MG63 (cell line): ENCODE results near the gene SCGB1D1. TPM values are rescaled to one million over a fixed set of nuclear protein-coding genes. Genes with fewer than 3 reads are reported as not detected.
"Not testable (repeated sequence)": the region's sequence is repeated elsewhere in the genome, so short reads cannot be mapped to it uniquely, and the experiment has no call there.

Experiments used
- DNase-seq: peaks from one replicate; pipeline ENCODE4 v3.0.0-alpha.2; 2020
- H3K27me3 ChIP-seq: fragments of 250-450 bp; sonication (Bioruptor Pico); 2 replicates; pipeline ENCODE4 v1.5.1; 2020; ENCODE audit warnings: mild to moderate bottlenecking, moderate library complexity
- H3K36me3 ChIP-seq: fragments of 250-450 bp; sonication (Bioruptor Pico); 2 replicates; pipeline ENCODE4 v1.5.1; 2020; ENCODE audit warnings: mild to moderate bottlenecking, moderate library complexity
- H3K4me3 ChIP-seq: fragments of 250-450 bp; sonication (Bioruptor Pico); 2 replicates; pipeline ENCODE4 v1.5.1; 2020; ENCODE audit warnings: mild to moderate bottlenecking, moderate library complexity
- H3K9me3 ChIP-seq: fragments of 250-450 bp; sonication (Bioruptor Pico); 2 replicates; pipeline ENCODE4 v1.5.1; 2020; ENCODE audit warnings: mild to moderate bottlenecking, moderate library complexity
- total RNA-seq: library from RNA; depleted of rRNA; stranded (reverse); fragments of >200 nt; shearing (Covaris generic); gene quantifications from 2 replicates; pipeline ENCODE4 v1.2.3, GENCODE V29; 2014; ENCODE audit warnings: low replicate concordance

The SCGB1D1 gene
- total RNA-seq, 1 experiment from 2014 or later = not detected

DNA sequence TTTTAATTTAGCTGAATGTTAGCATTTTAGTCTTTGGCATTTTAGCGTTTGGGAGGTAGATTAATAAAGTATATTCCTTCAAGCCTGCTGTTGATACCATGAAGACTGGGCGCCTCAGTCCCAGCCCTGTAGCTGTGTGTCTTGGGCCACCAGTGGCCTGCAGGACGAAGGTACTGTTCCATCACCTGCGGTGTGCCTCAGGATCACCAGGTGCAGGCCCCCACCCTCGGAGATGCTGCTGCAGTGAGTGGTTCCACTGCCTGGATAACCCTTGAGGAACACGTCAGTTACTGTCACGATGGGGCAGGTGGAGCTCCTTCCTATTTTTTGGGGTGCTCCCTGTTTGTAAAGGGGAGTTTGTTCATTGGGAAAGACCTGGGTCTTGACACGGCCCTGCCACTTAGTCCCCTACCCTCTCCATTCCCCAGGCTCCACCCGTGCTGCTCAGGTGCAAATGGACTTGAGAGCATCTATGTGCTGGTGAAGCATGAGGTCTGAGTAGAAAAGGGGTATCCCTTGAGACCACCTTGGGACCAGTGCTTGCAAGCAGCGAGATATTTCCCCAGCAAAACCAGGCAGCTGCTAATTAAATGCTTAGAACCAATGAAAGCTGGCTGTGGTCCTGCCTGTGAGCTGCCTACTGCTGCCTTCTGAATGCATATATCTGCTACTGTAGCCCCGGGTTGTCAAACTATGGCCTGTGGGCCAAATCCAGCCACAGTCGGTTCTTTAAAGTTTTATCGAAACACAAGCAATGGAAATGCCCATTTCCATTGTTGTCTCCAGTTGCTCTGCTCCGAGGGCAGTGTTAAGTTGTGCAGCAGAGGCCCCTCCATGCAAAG, 37.5 kb upstream of the SCGB1D1 start:
- no peak for DNase-seq
- Histone ChIP-seq H3K4me3 (no peak overlapping the region), H3K36me3 (peaks cover 35% of the 10 kb centered on the region), H3K9me3 (no peaks in the 10 kb centered on the region), H3K27me3 (no peaks in the 10 kb centered on the region)

- no peak for DNase-seq
- Histone ChIP-seq H3K4me3 (no peak overlapping the region), H3K9me3 (no peaks in the 10 kb centered on the region), H3K27me3 (no peaks in the 10 kb centered on the region), H3K36me3 (peaks cover 32% of the 10 kb centered on the region)
Measured at GRCh38 chr11:62153087-62153395, 37.0 kb upstream of the SCGB1D1 start.

DNA sequence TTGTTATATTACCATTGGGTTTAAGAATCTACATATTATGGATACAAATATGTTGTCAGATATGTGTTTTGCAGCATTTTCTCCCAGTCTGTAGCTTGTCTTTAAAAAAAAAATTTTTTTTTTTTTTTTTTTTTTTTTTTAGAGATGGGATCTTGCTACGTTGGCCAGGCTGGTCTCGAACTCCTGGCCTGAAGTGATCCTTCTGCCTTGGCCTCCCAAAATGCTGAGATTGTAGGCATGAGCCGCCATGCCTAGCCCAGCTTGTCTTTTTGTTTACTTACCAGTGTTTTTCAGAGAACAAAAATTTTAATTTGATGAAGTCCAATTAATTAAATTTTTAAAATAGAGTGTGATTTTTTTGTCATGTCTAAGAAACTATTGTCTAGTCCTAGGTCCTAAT, 36.4 kb upstream of the SCGB1D1 start:
- Histone ChIP-seq H3K4me3 (no peak overlapping the region), H3K9me3 (no peaks in the 10 kb centered on the region), H3K36me3 (peaks cover 30% of the 10 kb centered on the region)

GRCh38 chr11:62157603-62158002, 32.4 kb upstream of the SCGB1D1 start:
- no peaks in the 10 kb centered on the region for H3K9me3 ChIP-seq
- H3K27me3 ChIP-seq = peaks cover 5% of the 10 kb centered on the region; the same call in 1 of the 2 replicates
- peaks cover 7% of the 10 kb centered on the region for H3K36me3 ChIP-seq
- H3K4me3 ChIP-seq = no peak overlapping the region
- no peak for DNase-seq

More for the DNA sequence above, 36.4 kb upstream of the SCGB1D1 start:
- DNase-seq = no peak
- no peaks in the 10 kb centered on the region for H3K27me3 ChIP-seq

DNA sequence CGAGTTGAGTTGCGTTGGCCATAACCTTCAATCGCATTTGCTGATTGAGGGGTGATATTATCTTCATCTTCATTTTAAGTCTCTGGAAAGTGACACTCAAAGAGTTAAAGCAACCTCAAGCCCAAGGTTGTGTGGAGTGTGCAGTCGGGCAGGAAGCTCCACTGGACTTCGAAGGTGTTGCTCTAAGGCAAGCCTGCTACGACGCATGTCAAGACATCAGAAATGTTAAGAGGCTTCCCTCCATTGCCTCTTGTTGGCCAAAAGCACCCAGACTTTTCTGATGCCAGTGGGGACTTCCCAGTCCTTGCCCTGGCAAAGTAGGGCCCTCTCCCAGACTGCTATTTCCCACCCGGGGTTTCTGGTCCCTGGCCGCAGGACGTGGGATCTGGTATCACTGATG, 23.6 kb upstream of the SCGB1D1 start:
- Histone ChIP-seq H3K4me3 (no peak overlapping the region), H3K27me3 (peaks cover 4% of the 10 kb centered on the region; the same call in 1 of the 2 replicates), H3K36me3 (no peaks in the 10 kb centered on the region), H3K9me3 (no peaks in the 10 kb centered on the region)
- no peak for DNase-seq

DNA sequence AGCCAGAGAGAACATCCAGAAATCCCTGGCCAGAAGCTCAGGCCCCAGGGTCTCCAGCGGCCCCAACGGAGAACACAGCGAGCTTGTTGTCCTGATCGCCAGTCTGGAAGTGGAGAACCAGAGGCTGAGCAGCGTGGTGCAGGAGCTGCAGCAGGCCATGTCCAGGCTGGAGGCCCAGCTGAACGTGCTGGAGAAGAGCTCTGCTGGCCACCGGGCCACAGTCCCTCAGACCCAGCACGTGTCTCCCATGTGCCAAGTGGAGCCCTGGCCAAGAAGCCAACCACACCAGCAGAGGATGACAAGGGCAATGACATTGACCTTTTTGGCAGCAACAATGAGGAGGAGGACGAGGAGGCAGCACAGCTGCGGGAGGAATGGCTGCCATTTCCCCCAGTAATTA, 20.6 kb upstream of the SCGB1D1 start:
- DNase-seq = no peak
- H3K4me3 ChIP-seq = no peak overlapping the region
- no peaks in the 10 kb centered on the region for H3K9me3 ChIP-seq
- no peaks in the 10 kb centered on the region for H3K36me3 ChIP-seq
- H3K27me3 ChIP-seq = peaks cover 25% of the 10 kb centered on the region

DNA sequence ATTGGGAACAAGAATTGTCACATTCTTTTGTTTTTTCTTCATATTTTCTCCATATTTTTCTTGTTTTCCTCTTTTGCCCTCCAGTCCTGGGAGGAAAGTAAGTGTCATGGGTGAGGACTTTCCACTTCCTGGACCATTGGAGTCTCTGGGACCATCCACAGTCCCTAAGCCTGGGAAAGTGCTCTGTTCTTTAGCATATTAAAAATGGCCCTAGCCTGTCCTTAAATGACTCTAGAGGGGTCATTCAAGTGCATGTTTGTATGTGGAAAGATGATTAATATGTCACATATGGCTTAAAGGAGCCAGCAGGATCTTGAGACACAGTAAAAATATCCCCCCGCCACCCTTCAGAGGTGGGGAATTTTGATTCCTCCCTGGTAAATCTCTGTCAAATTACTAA, 20.1 kb upstream of the SCGB1D1 start:
- DNase-seq = no peak
- H3K36me3 ChIP-seq = no peaks in the 10 kb centered on the region
- no peak overlapping the region for H3K4me3 ChIP-seq
- peaks cover 30% of the 10 kb centered on the region for H3K27me3 ChIP-seq
- no peaks in the 10 kb centered on the region for H3K9me3 ChIP-seq

DNA sequence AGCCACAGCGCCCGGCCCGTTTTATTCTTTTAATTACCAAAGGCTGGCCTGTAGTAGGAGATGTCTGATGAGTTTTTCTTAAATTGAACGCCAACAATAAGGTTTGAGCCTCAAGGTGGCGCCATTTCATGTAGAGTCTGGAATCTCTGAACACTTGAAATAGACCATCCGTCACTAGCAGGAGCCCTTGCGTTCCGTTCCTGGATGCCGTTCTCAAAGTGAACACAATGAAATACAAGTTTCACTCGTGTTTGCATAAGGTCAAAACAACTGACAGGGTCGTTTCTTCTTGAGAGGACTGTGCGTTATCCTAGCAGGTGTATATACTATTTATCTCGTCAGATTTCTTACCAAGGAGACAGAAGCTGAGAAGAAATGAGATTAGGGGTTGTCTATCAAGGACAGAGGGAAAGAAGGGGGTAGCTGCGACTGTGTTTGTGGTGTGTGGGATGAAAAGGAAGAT, 18.7 kb upstream of the SCGB1D1 start:
- Histone ChIP-seq H3K27me3 (peaks cover 38% of the 10 kb centered on the region), H3K4me3 (no peak overlapping the region), H3K9me3 (no peaks in the 10 kb centered on the region), H3K36me3 (no peaks in the 10 kb centered on the region)
- DNase-seq = peak; percentile 42

DNA sequence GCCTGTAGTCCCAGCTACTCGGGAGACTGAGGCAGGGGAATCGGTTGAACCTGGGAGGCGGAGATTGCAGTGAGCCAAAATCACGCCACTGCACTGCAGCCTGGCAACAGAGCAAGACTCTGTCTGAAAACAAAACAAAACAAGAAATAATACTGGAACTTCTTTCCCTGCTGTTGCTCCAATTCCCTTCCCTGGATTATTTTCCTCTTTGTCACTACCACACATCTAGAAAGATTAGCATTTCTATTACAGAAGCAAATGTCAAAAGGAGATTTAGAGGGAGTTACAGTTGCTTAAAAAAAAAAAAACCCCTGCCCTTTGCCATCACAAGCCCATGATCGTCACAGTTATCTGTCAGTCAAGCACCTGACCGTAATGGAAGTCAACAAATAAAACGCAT, 17.7 kb upstream of the SCGB1D1 start:
- H3K9me3 ChIP-seq = no peaks in the 10 kb centered on the region
- DNase-seq = no peak
- H3K4me3 ChIP-seq = no peak overlapping the region
- H3K27me3 ChIP-seq = peaks cover 46% of the 10 kb centered on the region
- H3K36me3 ChIP-seq = no peaks in the 10 kb centered on the region

DNA sequence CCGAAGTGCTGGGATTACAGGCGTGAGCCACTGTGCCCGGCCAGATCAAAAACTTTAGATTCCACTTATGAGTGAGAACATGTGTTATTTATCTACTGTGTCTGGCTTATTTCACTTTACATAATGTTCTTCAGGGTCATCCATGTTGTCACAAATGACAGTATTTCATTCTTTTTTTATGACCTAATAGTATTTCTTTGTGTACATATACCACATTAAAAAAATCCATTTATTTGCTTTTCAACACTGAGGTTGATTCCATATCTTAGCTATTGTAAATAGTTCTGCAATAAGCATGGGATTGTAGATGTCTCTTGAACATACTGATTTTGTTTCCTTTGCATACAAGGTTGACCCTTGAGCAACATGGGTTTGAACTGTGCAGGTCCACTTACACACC, 13.2 kb upstream of the SCGB1D1 start:
- Histone ChIP-seq H3K36me3 (no peaks in the 10 kb centered on the region), H3K27me3 (peaks cover 75% of the 10 kb centered on the region), H3K4me3 (no peak overlapping the region), H3K9me3 (no peaks in the 10 kb centered on the region)
- DNase-seq = no peak

DNA sequence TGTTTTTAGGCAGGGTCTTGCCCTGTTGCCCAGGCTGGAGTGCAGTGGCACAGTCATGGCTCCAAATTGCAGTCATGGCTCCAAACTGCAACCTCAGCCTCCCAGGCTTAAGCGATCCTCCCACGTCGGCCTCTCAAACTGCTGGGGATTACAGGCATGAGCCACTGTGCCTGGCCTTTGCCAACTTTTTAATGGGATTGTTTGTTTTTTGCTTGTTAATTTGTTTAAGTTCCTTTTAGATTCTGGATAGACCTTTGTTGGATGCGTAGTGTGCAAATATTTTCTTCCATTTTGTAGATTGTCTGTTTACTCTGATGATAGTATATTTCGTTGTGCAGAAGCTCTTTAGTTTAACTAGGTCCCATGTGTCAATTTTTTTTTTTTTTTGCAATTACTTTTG, 10.0 kb upstream of the SCGB1D1 start:
- peaks cover 61% of the 10 kb centered on the region for H3K27me3 ChIP-seq
- DNase-seq = no peak
- H3K36me3 ChIP-seq = no peaks in the 10 kb centered on the region
- H3K9me3 ChIP-seq = peaks cover 10% of the 10 kb centered on the region
- no peak overlapping the region for H3K4me3 ChIP-seq

DNA sequence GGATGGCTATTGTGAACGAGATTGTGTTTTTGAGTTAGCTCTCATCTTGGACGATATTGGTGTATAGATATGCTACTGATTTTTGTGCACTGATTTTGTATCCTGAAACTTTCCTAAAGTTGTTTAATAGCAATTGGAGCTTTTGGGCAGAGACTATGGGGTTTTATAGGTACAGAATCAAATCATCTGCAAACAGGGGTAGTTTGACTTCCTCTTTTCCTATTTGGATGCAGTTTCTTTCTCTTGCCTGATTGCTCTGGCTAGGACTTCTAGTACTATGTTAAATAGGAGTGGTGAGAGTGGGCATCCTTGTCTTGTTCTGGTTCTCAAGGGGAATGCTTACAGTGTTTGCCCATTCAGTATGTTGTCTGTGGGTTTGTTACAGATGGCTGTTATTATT, 8.9 kb upstream of the SCGB1D1 start:
- Histone ChIP-seq H3K4me3 (no peak overlapping the region), H3K27me3 (peaks cover 55% of the 10 kb centered on the region), H3K9me3 (peaks cover 10% of the 10 kb centered on the region), H3K36me3 (no peaks in the 10 kb centered on the region)
- no peak for DNase-seq

DNA sequence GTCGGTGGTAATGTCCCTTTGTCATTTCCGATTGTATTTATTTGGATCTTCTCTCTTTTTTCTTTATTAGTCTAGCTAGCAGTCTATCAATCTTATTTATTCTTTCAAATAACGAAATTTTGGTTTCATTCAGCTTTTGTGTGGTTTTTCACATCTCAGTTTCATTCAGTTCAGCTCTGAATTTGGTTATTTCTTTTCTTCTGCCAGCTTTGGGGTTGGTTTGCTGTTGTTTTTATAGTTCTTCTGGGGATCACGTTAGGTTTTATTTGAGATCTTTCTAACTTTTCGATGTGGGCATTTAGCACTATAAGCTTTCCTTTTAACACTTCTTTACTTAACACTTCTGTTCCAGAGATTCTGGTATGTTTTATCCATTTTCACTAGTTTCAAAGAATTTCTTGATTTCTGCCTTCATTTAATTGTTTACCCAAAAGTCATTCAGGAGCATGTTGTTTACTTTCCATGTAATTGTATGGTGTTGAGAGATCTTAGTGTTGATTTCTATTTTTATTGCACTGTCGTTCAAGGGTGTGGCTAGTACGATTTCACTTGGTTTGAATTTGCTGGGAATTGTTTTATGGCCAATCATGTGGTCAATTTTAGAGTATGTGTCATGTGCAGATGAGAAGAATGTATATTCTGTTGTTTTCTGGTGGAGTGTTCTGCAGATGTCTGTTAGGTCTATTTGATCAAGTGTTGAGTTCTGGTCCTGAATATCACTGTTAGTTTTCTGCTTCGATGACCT, 7.7 kb upstream of the SCGB1D1 start:
- no peak for DNase-seq
- peaks cover 10% of the 10 kb centered on the region for H3K9me3 ChIP-seq
- no peaks in the 10 kb centered on the region for H3K36me3 ChIP-seq
- no peak overlapping the region for H3K4me3 ChIP-seq
- peaks cover 45% of the 10 kb centered on the region for H3K27me3 ChIP-seq

GRCh38 chr11:62186195-62186594, 3.8 kb upstream of the SCGB1D1 start:
- H3K27me3 ChIP-seq = peaks cover 34% of the 10 kb centered on the region
- no peak for DNase-seq
- no peak overlapping the region for H3K4me3 ChIP-seq
- H3K36me3 ChIP-seq = no peaks in the 10 kb centered on the region
- peaks cover 10% of the 10 kb centered on the region for H3K9me3 ChIP-seq

DNA sequence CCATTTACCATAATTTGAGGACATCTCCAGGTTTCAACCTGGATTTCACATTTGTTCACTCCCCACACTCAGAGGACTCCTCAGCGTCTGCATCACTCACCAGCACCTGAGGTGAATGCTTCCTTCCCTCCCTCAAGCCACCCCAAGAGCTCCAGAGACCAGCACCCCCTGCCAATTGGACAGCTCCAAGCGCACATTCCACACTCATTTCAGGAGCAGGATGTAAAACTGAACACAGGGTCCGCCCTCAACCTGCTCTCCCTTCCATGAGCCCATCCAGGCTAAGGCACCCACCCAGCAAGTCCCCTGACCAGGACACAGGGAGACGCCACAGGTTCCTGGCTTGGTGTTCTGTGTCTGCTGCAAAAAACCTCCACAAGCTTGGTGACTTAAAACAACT, 3.9 kb downstream of the SCGB1D1 start:
- no peak for DNase-seq
- H3K36me3 ChIP-seq = no peaks in the 10 kb centered on the region
- H3K4me3 ChIP-seq = no peak overlapping the region
- no peaks in the 10 kb centered on the region for H3K9me3 ChIP-seq
- H3K27me3 ChIP-seq = peaks cover 41% of the 10 kb centered on the region

- not testable (repeated sequence) for H3K4me3 ChIP-seq, H3K9me3 ChIP-seq, DNase-seq, H3K36me3 ChIP-seq
- peaks cover 34% of the 10 kb centered on the region for H3K27me3 ChIP-seq
Measured at GRCh38 chr11:62195010-62195409, 5.0 kb downstream of the SCGB1D1 start.

GRCh38 chr11:62195945-62196344, 5.9 kb downstream of the SCGB1D1 start:
- Histone ChIP-seq H3K4me3 (no peak overlapping the region), H3K27me3 (peaks cover 35% of the 10 kb centered on the region), H3K36me3 (no peaks in the 10 kb centered on the region), H3K9me3 (no peaks in the 10 kb centered on the region)
- no peak for DNase-seq

GRCh38 chr11:62197400-62197799, 7.4 kb downstream of the SCGB1D1 start:
- DNase-seq, H3K4me3 ChIP-seq, H3K36me3 ChIP-seq, H3K9me3 ChIP-seq: not testable (repeated sequence)
- H3K27me3 ChIP-seq = peaks cover 26% of the 10 kb centered on the region
